Measurements from ENCODE around the gene GTF2I.
"Not testable (repeated sequence)": the region's sequence is repeated elsewhere in the genome, so short reads cannot be mapped to it uniquely, and the experiment has no call there.

Gene GTF2I

GRCh38 chr7:74656441-74656836 lies 1.1 kb upstream of the GTF2I start:
- Histone ChIP-seq H3K9me3 (ENCODE audit: control insufficient read depth, low read length) (no peaks in the 10 kb centered on the region), H3K4me1 (ENCODE audit: control insufficient read depth, insufficient read depth, low read length, poor library complexity, severe bottlenecking) (peaks cover 28% of the 10 kb centered on the region), H3K4me3 (ENCODE audit: insufficient read depth, low read depth, low read length, poor library complexity, severe bottlenecking) (peak overlapping the region; percentile 68), H3K36me3 (ENCODE audit: control insufficient read depth, insufficient read depth, low read length) (no peaks in the 10 kb centered on the region), H3K27me3 (replicated peaks; ENCODE audit: control insufficient read depth, insufficient read depth, low read length, poor library complexity, severe bottlenecking) (no peaks in the 10 kb centered on the region), H3K27ac (ENCODE audit: insufficient read depth, low read length, poor library complexity, severe bottlenecking) (peak overlapping the region; percentile 84)
- peak; percentile 44 to 56 (median 46) for DNase-seq

DNA sequence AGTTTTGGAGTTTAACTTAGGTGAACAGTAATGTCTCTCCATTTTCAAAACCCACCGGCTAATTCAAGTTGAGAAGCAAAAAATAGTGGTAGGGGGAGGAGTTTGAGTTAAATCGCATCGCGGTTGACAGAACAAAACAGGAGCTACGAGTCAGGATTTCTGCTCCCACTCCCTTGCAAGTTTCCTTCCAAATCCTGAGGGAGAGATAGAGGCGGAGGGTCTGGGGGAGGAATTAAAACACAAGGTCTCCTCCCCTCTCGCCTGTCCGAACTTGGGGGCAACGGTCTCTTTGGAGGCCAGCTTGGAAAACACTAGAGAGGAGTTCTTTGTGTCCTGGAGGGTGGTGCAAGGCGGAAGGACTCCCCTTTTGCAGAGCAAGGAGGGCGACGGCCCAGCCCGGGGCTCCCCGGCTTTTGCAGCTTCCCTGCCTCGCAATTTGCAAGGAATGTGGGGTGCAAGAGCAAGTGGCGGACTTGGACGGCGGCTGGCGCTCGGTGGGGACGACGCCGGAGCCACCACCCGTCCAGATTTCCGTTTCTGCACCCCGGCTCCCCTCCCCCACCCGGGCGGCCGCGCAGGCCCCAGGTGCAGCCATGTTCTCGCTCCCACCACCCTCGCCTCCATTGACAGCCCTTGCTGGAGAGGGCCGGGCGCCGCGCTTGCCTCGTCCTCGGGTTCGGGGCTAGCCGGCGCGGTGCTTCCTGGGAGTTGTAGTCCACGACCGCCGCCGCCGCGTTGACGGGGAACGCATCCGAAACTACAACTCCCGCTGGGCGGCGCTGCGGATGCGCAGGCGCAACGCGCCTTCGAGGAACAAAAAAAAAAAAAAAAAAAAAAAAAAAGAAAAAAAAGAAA lies 454 bp upstream of the GTF2I start:
- H3K4me1 ChIP-seq (ENCODE audit: control insufficient read depth, insufficient read depth, low read length, poor library complexity, severe bottlenecking) = peaks cover 28% of the 10 kb centered on the region
- no peaks in the 10 kb centered on the region for H3K27me3 ChIP-seq (replicated peaks; ENCODE audit: control insufficient read depth, insufficient read depth, low read length, poor library complexity, severe bottlenecking)

GRCh38 chr7:74658178-74659004 lies 873 bp downstream of the GTF2I start:
- DNase-seq = peak; percentile 78 to 82 (median 80)
- H3K9me3 ChIP-seq (ENCODE audit: control insufficient read depth, low read length) = no peaks in the 10 kb centered on the region
- no peaks in the 10 kb centered on the region for H3K36me3 ChIP-seq (ENCODE audit: control insufficient read depth, insufficient read depth, low read length)
- H3K27ac ChIP-seq (ENCODE audit: insufficient read depth, low read length, poor library complexity, severe bottlenecking) = peak overlapping the region; percentile 84
- H3K4me3 ChIP-seq (ENCODE audit: insufficient read depth, low read depth, low read length, poor library complexity, severe bottlenecking) = peak overlapping the region; percentile 68
- peaks cover 28% of the 10 kb centered on the region for H3K4me1 ChIP-seq (ENCODE audit: control insufficient read depth, insufficient read depth, low read length, poor library complexity, severe bottlenecking)
- no peaks in the 10 kb centered on the region for H3K27me3 ChIP-seq (replicated peaks; ENCODE audit: control insufficient read depth, insufficient read depth, low read length, poor library complexity, severe bottlenecking)

More for the DNA sequence above, 454 bp upstream of the GTF2I start:
- H3K9me3 ChIP-seq (ENCODE audit: control insufficient read depth, low read length) = no peaks in the 10 kb centered on the region
- peak; percentile 91 to 96 (median 93) for DNase-seq
- H3K4me3 ChIP-seq (ENCODE audit: insufficient read depth, low read depth, low read length, poor library complexity, severe bottlenecking) = peak overlapping the region; percentile 68
- H3K27ac ChIP-seq (ENCODE audit: insufficient read depth, low read length, poor library complexity, severe bottlenecking) = peak overlapping the region; percentile 84
- H3K36me3 ChIP-seq (ENCODE audit: control insufficient read depth, insufficient read depth, low read length) = no peaks in the 10 kb centered on the region

DNA sequence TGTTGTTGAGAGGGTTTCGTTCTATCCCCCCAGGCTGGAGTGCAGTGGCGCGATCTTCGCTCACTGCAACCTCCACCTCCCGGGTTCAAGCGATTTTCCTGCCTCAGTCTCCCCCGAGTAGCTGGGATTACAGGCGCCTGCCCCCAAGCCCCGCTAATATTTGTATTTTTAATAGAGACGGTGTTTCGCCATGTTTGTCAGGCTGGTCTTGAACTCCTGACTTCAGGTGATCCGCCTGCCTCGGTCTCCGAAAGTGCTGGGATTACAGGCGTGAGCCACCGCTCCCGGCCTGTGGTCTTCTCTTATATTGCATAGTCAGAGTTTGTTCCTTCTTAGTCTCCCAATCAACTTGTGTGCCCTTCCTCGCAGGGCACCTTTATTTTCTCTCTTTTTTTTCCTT lies 2.7 kb downstream of the GTF2I start:
- peak overlapping the region; percentile 34 for H3K27ac ChIP-seq (ENCODE audit: insufficient read depth, low read length, poor library complexity, severe bottlenecking)
- H3K27me3 ChIP-seq (replicated peaks; ENCODE audit: control insufficient read depth, insufficient read depth, low read length, poor library complexity, severe bottlenecking); H3K9me3 ChIP-seq (ENCODE audit: control insufficient read depth, low read length); DNase-seq; H3K36me3 ChIP-seq (ENCODE audit: control insufficient read depth, insufficient read depth, low read length): not testable (repeated sequence)
- H3K4me1 ChIP-seq (ENCODE audit: control insufficient read depth, insufficient read depth, low read length, poor library complexity, severe bottlenecking) = peaks cover 28% of the 10 kb centered on the region
- peak overlapping the region; percentile 42 for H3K4me3 ChIP-seq (ENCODE audit: insufficient read depth, low read depth, low read length, poor library complexity, severe bottlenecking)

- H3K36me3 ChIP-seq (ENCODE audit: control insufficient read depth, insufficient read depth, low read length); H3K4me3 ChIP-seq (ENCODE audit: insufficient read depth, low read depth, low read length, poor library complexity, severe bottlenecking); H3K27ac ChIP-seq (ENCODE audit: insufficient read depth, low read length, poor library complexity, severe bottlenecking); DNase-seq; H3K9me3 ChIP-seq (ENCODE audit: control insufficient read depth, low read length); H3K27me3 ChIP-seq (replicated peaks; ENCODE audit: control insufficient read depth, insufficient read depth, low read length, poor library complexity, severe bottlenecking): not testable (repeated sequence)
- peaks cover 19% of the 10 kb centered on the region for H3K4me1 ChIP-seq (ENCODE audit: control insufficient read depth, insufficient read depth, low read length, poor library complexity, severe bottlenecking)
Observed at GRCh38 chr7:74661836-74662794, 4.6 kb downstream of the GTF2I start.

GRCh38 chr7:74665296-74665938 lies 7.9 kb downstream of the GTF2I start:
- Histone ChIP-seq H3K27ac (ENCODE audit: insufficient read depth, low read length, poor library complexity, severe bottlenecking) (no peak overlapping the region), H3K4me3 (ENCODE audit: insufficient read depth, low read depth, low read length, poor library complexity, severe bottlenecking) (no peak overlapping the region), H3K9me3 (ENCODE audit: control insufficient read depth, low read length) (no peaks in the 10 kb centered on the region), H3K4me1 (ENCODE audit: control insufficient read depth, insufficient read depth, low read length, poor library complexity, severe bottlenecking) (peaks cover 6% of the 10 kb centered on the region), H3K36me3 (ENCODE audit: control insufficient read depth, insufficient read depth, low read length) (no peaks in the 10 kb centered on the region), H3K27me3 (replicated peaks; ENCODE audit: control insufficient read depth, insufficient read depth, low read length, poor library complexity, severe bottlenecking) (no peaks in the 10 kb centered on the region)
- no peak for DNase-seq

DNA sequence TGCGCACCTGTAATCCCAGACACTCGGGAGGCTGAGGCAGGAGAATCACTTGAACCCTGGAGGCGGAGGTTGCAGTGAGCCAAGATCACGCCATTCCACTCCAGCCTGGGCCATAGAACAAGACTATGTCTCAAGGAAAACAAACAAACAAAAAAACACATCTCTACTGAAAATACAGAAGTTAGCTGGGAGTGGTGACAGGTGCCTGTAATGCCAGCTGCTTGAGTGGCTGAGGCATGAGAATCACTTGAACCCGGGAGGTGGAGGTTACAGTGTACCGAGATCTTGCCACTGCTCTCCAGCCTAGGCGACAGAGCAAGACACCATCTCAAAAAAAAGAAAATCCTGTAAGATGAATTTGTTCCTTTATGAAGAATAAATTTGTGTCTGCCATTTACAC lies 9.5 kb downstream of the GTF2I start:
- H3K4me1 ChIP-seq (ENCODE audit: control insufficient read depth, insufficient read depth, low read length, poor library complexity, severe bottlenecking); DNase-seq: not testable (repeated sequence)

GRCh38 chr7:74667520-74667919 lies 10.0 kb downstream of the GTF2I start:
- not testable (repeated sequence) for H3K4me3 ChIP-seq (ENCODE audit: insufficient read depth, low read depth, low read length, poor library complexity, severe bottlenecking); H3K27ac ChIP-seq (ENCODE audit: insufficient read depth, low read length, poor library complexity, severe bottlenecking); DNase-seq; H3K27me3 ChIP-seq (replicated peaks; ENCODE audit: control insufficient read depth, insufficient read depth, low read length, poor library complexity, severe bottlenecking); H3K9me3 ChIP-seq (ENCODE audit: control insufficient read depth, low read length); H3K36me3 ChIP-seq (ENCODE audit: control insufficient read depth, insufficient read depth, low read length); H3K4me1 ChIP-seq (ENCODE audit: control insufficient read depth, insufficient read depth, low read length, poor library complexity, severe bottlenecking)

More for the DNA sequence above, 9.5 kb downstream of the GTF2I start:
- not testable (repeated sequence) for H3K9me3 ChIP-seq (ENCODE audit: control insufficient read depth, low read length); H3K27me3 ChIP-seq (replicated peaks; ENCODE audit: control insufficient read depth, insufficient read depth, low read length, poor library complexity, severe bottlenecking); H3K27ac ChIP-seq (ENCODE audit: insufficient read depth, low read length, poor library complexity, severe bottlenecking); H3K36me3 ChIP-seq (ENCODE audit: control insufficient read depth, insufficient read depth, low read length); H3K4me3 ChIP-seq (ENCODE audit: insufficient read depth, low read depth, low read length, poor library complexity, severe bottlenecking)

DNA sequence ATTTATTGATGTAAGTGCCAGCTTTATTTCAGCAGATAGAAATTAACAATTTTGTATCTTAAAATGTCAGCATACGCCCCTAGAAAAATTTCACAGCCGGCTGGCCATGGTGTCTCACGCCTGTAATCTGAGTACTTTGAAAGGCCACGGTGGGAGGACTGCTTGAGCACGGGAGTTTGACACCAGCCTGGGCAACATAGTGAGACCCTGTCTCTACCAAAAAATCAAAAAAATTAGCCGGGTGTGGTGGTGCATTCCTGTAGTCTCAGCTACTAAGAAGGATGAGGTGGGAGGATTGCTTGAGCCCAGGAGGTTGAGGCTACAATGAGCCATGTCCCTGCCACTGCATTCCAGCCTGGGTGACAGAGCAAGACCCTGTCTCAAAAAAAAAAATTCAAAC lies 14.1 kb downstream of the GTF2I start:
- DNase-seq = no peak
- no peak overlapping the region for H3K27ac ChIP-seq (ENCODE audit: insufficient read depth, low read length, poor library complexity, severe bottlenecking)
- H3K27me3 ChIP-seq (replicated peaks; ENCODE audit: control insufficient read depth, insufficient read depth, low read length, poor library complexity, severe bottlenecking) = no peaks in the 10 kb centered on the region
- no peaks in the 10 kb centered on the region for H3K9me3 ChIP-seq (ENCODE audit: control insufficient read depth, low read length)
- peaks cover 6% of the 10 kb centered on the region for H3K36me3 ChIP-seq (ENCODE audit: control insufficient read depth, insufficient read depth, low read length)
- H3K4me1 ChIP-seq (ENCODE audit: control insufficient read depth, insufficient read depth, low read length, poor library complexity, severe bottlenecking) = no peaks in the 10 kb centered on the region
- H3K4me3 ChIP-seq (ENCODE audit: insufficient read depth, low read depth, low read length, poor library complexity, severe bottlenecking) = no peak overlapping the region

Data from effector memory CD4-positive, alpha-beta T cell (primary cell).